WI38 (cell line): ENCODE results near the gene ZNF346.

Experiments
- H3K4me3 ChIP-seq: 2 replicates; pipeline ENCODE4 v1.5.1; 2011; ENCODE audit warnings: low read depth, mild to moderate bottlenecking, control low read depth, low read length
- CTCF ChIP-seq: IDR thresholded peaks from 2 replicates; pipeline ENCODE4 v1.5.1; 2012; ENCODE audit warnings: low read depth, mild to moderate bottlenecking, control low read depth, low read length

Gene ZNF346

GRCh38 chr5:177035976-177036375 is 13.5 kb downstream of the ZNF346 start:
- TF ChIP-seq CTCF: no peak
- H3K4me3 ChIP-seq: no peak overlapping the region

DNA sequence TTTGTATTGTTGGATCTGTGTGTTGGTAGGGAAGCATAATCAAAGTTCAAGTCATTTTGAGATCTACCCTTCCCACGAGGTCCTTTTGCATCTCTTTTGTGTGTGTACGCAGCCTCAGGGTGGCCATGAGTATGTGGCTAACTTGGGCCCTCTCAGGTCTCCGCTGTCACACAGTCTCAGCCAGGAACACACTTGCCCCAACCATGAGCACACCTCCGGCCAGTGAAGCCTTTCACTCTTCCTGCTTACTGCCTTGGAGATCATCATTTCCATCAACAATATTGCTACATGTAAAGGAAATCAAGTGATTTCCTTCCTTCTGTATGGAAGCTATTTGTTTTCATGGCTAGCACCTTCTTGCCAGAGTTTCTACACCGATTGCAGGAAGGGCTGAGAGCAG is 13.9 kb downstream of the ZNF346 start:
- H3K4me3 ChIP-seq: no peak overlapping the region
- TF ChIP-seq CTCF: no peak

GRCh38 chr5:177036921-177037320 is 14.4 kb downstream of the ZNF346 start:
- no peak overlapping the region for H3K4me3 ChIP-seq
- TF ChIP-seq CTCF: no peak

- H3K4me3 ChIP-seq: no peak overlapping the region
Measured at GRCh38 chr5:177040814-177041420, 18.4 kb downstream of the ZNF346 start.

DNA sequence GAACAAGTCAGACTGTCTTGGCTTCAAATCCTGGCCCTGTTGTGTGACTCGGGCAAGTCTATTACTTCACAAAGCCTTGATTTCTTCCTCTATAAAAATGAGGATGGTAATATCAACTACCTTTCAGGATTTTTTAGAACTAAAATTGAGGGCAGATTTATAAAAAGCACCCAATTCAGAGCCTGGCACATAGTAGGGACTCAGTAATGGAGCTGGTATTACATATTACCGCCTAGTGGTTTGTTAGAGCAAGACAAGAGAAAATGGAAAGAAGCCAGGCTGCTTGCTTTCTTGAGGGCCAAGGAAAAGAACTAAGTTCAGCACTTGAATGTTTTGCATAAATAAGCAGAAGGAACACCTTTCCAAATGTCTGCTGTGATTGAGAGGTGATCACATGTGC is 19.4 kb downstream of the ZNF346 start:
- TF ChIP-seq CTCF: no peak
- no peak overlapping the region for H3K4me3 ChIP-seq

More at GRCh38 chr5:177040814-177041420, 18.4 kb downstream of the ZNF346 start:
- no peak for TF ChIP-seq CTCF

DNA sequence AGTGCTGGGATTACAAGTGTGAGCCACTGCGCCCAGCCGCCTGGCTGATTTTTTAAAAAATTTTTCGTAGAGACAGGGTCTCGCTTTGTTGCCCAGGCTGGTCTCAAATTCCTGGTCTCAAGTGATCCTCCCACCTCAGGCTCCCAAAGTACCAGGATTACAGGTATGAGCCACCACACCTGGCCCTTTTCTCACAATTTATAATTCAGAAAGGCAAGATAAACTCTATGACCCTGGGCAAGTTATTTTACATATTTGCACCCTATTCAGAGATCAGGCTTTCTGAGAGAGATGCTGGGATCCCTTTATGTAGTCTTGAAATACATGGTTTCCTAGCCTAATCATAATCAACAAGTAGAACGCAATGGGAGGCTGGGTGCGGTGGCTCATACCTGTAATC is 20.6 kb downstream of the ZNF346 start:
- no peak overlapping the region for H3K4me3 ChIP-seq
- TF ChIP-seq CTCF: no peak

DNA sequence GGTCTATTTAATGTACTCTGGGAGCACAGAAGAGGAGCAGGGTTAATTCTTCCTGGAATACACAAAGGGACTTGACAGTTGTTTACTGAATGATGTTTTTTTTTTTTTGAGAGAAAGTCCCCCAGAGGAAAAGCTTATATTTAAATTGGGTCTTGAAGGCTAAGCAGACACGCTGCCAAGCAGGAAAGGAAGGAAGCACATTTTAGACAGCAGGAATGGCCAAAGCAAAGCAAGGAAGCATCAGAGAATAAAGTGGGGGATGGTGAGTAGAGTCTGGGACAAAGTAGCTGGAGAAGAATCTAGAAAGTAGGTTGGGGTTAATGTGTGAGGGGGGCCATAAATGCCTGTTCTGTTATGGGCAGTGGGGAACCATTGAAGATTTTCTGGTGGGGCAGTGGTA is 21.5 kb downstream of the ZNF346 start:
- TF ChIP-seq CTCF: no peak

More for the DNA sequence above, 21.5 kb downstream of the ZNF346 start:
- H3K4me3 ChIP-seq: no peak overlapping the region
